IMR-90 (cell line): Measurements from ENCODE around the gene TRIM24. TPM values are rescaled to one million over a fixed set of nuclear protein-coding genes. Genes with fewer than 3 reads are reported as not detected.

Experiments used
- ATAC-seq: fragments of 200-7000 bp; cut with Tn5 transposase; 2 replicates; pipeline ENCODE4 v1.9.1; 2020; ENCODE audit warnings: low read depth, mild to moderate bottlenecking, moderate library complexity
- BruUV-seq: library from RNA; stranded (reverse); fragments of 400-500 nt; replicated peaks from 2 replicates; lab custom pipeline; 2021; lab: Mats Ljungman, UMichigan
- CTCF ChIA-PET: fragments of 300-600 bp; formaldehyde crosslinking; extraction: SDS; loops from one replicate; lab custom pipeline; 2021; ENCODE audit warnings: antibody characterized with exemption; lab: Yijun Ruan, JAX
- POLR2A ChIA-PET: fragments of 300-600 bp; sonication (Branson Sonifier 250); formaldehyde crosslinking; loops from one replicate; lab custom pipeline; 2022; ENCODE audit warnings: antibody characterized with exemption; ENCODE audit not compliant: unreplicated experiment; lab: Charles Lee
- DNase-seq: peaks from one replicate; pipeline ENCODE4 v3.0.0; 2013
- H2AFZ ChIP-seq: replicated peaks from 2 replicates; pipeline ENCODE3; 2013; ENCODE audit warnings: low read length, mild to moderate bottlenecking; ENCODE audit not compliant: poor library complexity
- H2AK5ac ChIP-seq: 2 replicates; pipeline ENCODE4 v1.6.1; 2013; ENCODE audit warnings: low read depth, low read length, inconsistent platforms
- H2AK9ac ChIP-seq: replicated peaks from 2 replicates; pipeline ENCODE3; 2013; ENCODE audit warnings: mild to moderate bottlenecking, low read depth, low read length, moderate library complexity; ENCODE audit not compliant: poor library complexity
- H2BK120ac ChIP-seq: 2 replicates; pipeline ENCODE4 v1.6.1; 2013; ENCODE audit warnings: low read depth, low read length, inconsistent platforms
- H2BK15ac ChIP-seq: 3 replicates; pipeline ENCODE4 v1.6.1; 2013; ENCODE audit warnings: low read depth, low read length, inconsistent platforms
- H2BK20ac ChIP-seq: 2 replicates; pipeline ENCODE4 v1.6.1; 2013; ENCODE audit warnings: low read depth, mild to moderate bottlenecking, inconsistent platforms, low read length, moderate library complexity
- H2BK5ac ChIP-seq: 2 replicates; pipeline ENCODE4 v1.6.1; 2013; ENCODE audit warnings: mild to moderate bottlenecking, low read depth, low read length, inconsistent platforms; ENCODE audit not compliant: poor library complexity, severe bottlenecking
- H3K14ac ChIP-seq: replicated peaks from 2 replicates; pipeline ENCODE4 v1.6.1; 2013; ENCODE audit warnings: low read depth, low read length, inconsistent platforms
- H3K18ac ChIP-seq: 2 replicates; pipeline ENCODE4 v1.6.1; 2013; ENCODE audit warnings: low read depth, low read length, control low read depth
- H3K23ac ChIP-seq: 2 replicates; pipeline ENCODE4 v1.6.1; 2013; ENCODE audit warnings: low read depth, low read length, inconsistent platforms
- H3K27ac ChIP-seq: 2 replicates; pipeline ENCODE4 v1.5.1; 2013; ENCODE audit warnings: mild to moderate bottlenecking, control low read depth, low read length; ENCODE audit not compliant: insufficient read depth
- H3K27me3 ChIP-seq: 2 replicates; pipeline ENCODE4 v1.6.1; 2013; ENCODE audit warnings: low read length; ENCODE audit not compliant: control insufficient read depth, insufficient read depth
- H3K36me3 ChIP-seq: 2 replicates; pipeline ENCODE4 v1.6.1; 2013; ENCODE audit warnings: low read length, mixed read lengths; ENCODE audit not compliant: control insufficient read depth, insufficient read depth
- H3K4ac ChIP-seq: 2 replicates; pipeline ENCODE4 v1.6.1; 2013; ENCODE audit warnings: low read depth, low read length, inconsistent platforms
- H3K4me1 ChIP-seq: 2 replicates; pipeline ENCODE4 v1.6.1; 2013; ENCODE audit warnings: low read length, mixed read lengths; ENCODE audit not compliant: control insufficient read depth, insufficient read depth
- H3K4me2 ChIP-seq: 2 replicates; pipeline ENCODE4 v1.6.1; 2013; ENCODE audit warnings: low read depth, mild to moderate bottlenecking, control low read depth, low read length, moderate library complexity
- H3K4me3 ChIP-seq: 2 replicates; pipeline ENCODE4 v1.5.1; 2013; ENCODE audit warnings: low read depth, mild to moderate bottlenecking, control low read depth, low read length, moderate library complexity; ENCODE audit not compliant: insufficient read depth
- H3K56ac ChIP-seq: 2 replicates; pipeline ENCODE4 v1.6.1; 2013; ENCODE audit warnings: low read length, inconsistent platforms; ENCODE audit not compliant: insufficient read depth; ENCODE audit errors: extremely low read depth
- H3K79me1 ChIP-seq, 2 experiments: 2 replicates each; pipeline ENCODE4 v1.6.1; 2013; ENCODE audit warnings: low read length in 2 of 2, inconsistent platforms in 1 of 2, low read depth in 1 of 2
- H3K9ac ChIP-seq: 2 replicates; pipeline ENCODE4 v1.6.1; 2013; ENCODE audit warnings: low read depth, low read length, control low read depth
- H3K9me1 ChIP-seq: 2 replicates; pipeline ENCODE4 v1.6.1; 2013; ENCODE audit warnings: low read length, inconsistent platforms; ENCODE audit not compliant: insufficient read depth
- H3K9me3 ChIP-seq: 2 replicates; pipeline ENCODE4 v1.6.1; 2013; ENCODE audit warnings: low read length; ENCODE audit not compliant: control insufficient read depth, insufficient read depth
- H4K20me1 ChIP-seq: 2 replicates; pipeline ENCODE4 v1.6.1; 2013; ENCODE audit warnings: low read length, inconsistent platforms; ENCODE audit not compliant: insufficient read depth
- H4K5ac ChIP-seq: 2 replicates; pipeline ENCODE4 v1.6.1; 2013; ENCODE audit warnings: mild to moderate bottlenecking, low read depth, low read length, control low read depth
- H4K8ac ChIP-seq, 2 experiments: 2 replicates each; pipeline ENCODE4 v1.6.1; 2013; ENCODE audit warnings: low read depth in 2 of 2, low read length in 2 of 2, control low read depth in 1 of 2, inconsistent platforms in 1 of 2
- H4K91ac ChIP-seq: 2 replicates; pipeline ENCODE4 v1.6.1; 2013; ENCODE audit warnings: low read depth, low read length, inconsistent platforms; ENCODE audit not compliant: insufficient read depth
- CEBPB ChIP-seq: IDR thresholded peaks from 2 replicates; pipeline ENCODE4 v1.6.1; 2012; ENCODE audit warnings: low read depth, low read length, improper control_type of control experiment
- CHD1 ChIP-seq: IDR thresholded peaks from 2 replicates; pipeline ENCODE4 v1.6.1; 2012; ENCODE audit warnings: low read depth, low read length, improper control_type of control experiment
- ELK1 ChIP-seq: fragments of 150-350 bp; IDR thresholded peaks from 2 replicates; pipeline ENCODE4 v1.6.1; 2016; ENCODE audit warnings: low read depth, mild to moderate bottlenecking, low read length, moderate library complexity, borderline replicate concordance
- MAFK ChIP-seq: IDR thresholded peaks from 2 replicates; pipeline ENCODE4 v1.6.1; 2012; ENCODE audit warnings: low read depth, low read length, improper control_type of control experiment
- POLR2A ChIP-seq: IDR thresholded peaks from 2 replicates; pipeline ENCODE4 v1.6.1; 2012; ENCODE audit warnings: mild to moderate bottlenecking, low read depth, low read length
- RAD21 ChIP-seq: IDR thresholded peaks from 2 replicates; pipeline ENCODE4 v1.6.1; 2012; ENCODE audit warnings: low read length, improper control_type of control experiment
- RFX5 ChIP-seq: IDR thresholded peaks from 2 replicates; pipeline ENCODE4 v1.8.0; 2012; ENCODE audit warnings: low read depth, mild to moderate bottlenecking, low read length, moderate library complexity
- SMC3 ChIP-seq: fragments of 150-350 bp; IDR thresholded peaks from 2 replicates; pipeline ENCODE4 v1.6.1; 2016; ENCODE audit warnings: low read depth, mild to moderate bottlenecking, antibody characterized with exemption, low read length, moderate library complexity
- WGBS, 2 experiments: methylation state at CpG; one replicate each; pipeline versions ENCODE4 v1.1.5 to v1.1.7; 2013; ENCODE audit warnings: missing lambda C conversion rate in 2 of 2; ENCODE audit not compliant: insufficient read length in 1 of 2; ENCODE audit errors: extremely low coverage in 2 of 2; 5-methylcytosine and 5-hydroxymethylcytosine counted together
- dilution Hi-C: fragments of 300-500 bp; cut with HindIII; formaldehyde crosslinking; loops from one replicate; pipeline ENCODE4 v1.14.3; 2018; ENCODE audit warnings: low sequenced_read_pairs; ENCODE audit not compliant: unreplicated experiment
- in situ Hi-C: fragments of 300-500 bp; cut with MboI; formaldehyde crosslinking; loops from 3 replicates; pipeline ENCODE4 v1.14.3; 2019; ENCODE audit warnings: low sequenced_read_pairs, inconsistent platforms, mixed read lengths
- intact Hi-C: fragments of 100-400 bp; cut with micrococcal nuclease; formaldehyde crosslinking; loops from 2 replicates; pipeline ENCODE4 v1.10.0; 2022
- polyA plus RNA-seq, 3 experiments: library from polyadenylated mRNA; depleted of rRNA; stranded (reverse); fragments of >200 nt; gene quantifications; 2 replicates each; pipeline ENCODE4 v1.2.3, GENCODE V29; 2012; ENCODE audit warnings: low replicate concordance in 1 of 3
- total RNA-seq: library from RNA; depleted of rRNA; stranded (reverse); fragments of >200 nt; gene quantifications from 2 replicates; pipeline ENCODE4 v1.2.3, GENCODE V29; 2012
- TF ChIP-seq, protein P1 (sequence below): conservative IDR thresholded peaks from 2 replicates; pipeline ENCODE4 v1.5.1; 2012; ENCODE audit warnings: mild to moderate bottlenecking, low read depth, low read length, improper control_type of control experiment

TRIM24 gene
- total and polyA plus RNA-seq, 2 of the 4 experiments (the other 2 are of a cell fraction) = 4.1 to 5.7 TPM

DNA sequence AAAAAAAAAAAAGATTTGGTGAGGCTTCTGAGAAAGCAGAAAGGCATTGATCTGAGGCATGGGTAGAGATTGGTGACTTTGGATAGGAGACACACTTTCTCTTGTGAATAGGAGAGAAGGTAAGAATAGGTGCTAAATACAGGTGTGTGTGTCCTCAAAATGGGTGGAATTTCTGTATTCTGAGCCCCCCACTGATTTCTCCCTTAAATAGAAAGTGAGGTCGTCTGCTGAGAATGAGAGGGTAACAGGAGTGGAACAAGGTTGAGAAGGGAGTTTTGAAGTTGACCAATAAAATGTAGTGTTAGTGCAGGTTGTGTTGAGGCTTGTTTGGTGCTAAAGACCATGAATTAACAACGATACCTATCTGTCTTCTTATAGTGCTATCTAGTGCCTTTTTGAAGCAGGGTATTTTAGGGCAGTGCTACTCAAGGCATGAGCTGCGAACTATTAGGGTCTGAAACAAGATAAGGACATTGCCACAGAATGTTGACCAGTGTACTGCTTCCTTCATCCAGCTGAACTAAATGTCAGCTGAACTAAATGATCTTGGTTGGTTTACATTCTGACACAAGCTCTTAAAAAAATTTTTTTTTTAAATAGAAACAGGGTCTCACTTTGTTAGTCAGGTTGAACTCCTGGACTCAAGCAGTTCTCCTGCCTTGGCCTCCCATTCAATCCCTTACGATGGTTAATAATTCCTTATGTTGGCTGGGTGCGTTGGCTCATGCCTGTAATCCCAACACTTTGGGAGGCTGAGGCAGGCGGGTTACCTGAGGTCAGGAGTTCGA lies 12.4 kb downstream of the TRIM24 start (continued):
- TF ChIP-seq, protein P1, sequence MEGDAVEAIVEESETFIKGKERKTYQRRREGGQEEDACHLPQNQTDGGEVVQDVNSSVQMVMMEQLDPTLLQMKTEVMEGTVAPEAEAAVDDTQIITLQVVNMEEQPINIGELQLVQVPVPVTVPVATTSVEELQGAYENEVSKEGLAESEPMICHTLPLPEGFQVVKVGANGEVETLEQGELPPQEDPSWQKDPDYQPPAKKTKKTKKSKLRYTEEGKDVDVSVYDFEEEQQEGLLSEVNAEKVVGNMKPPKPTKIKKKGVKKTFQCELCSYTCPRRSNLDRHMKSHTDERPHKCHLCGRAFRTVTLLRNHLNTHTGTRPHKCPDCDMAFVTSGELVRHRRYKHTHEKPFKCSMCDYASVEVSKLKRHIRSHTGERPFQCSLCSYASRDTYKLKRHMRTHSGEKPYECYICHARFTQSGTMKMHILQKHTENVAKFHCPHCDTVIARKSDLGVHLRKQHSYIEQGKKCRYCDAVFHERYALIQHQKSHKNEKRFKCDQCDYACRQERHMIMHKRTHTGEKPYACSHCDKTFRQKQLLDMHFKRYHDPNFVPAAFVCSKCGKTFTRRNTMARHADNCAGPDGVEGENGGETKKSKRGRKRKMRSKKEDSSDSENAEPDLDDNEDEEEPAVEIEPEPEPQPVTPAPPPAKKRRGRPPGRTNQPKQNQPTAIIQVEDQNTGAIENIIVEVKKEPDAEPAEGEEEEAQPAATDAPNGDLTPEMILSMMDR = no peak

GRCh38 chr7:138475377-138475776 lies 15.3 kb downstream of the TRIM24 start:
- Histone ChIP-seq H3K27me3 (no peaks in the 10 kb centered on the region), H3K4me1 (no peaks in the 10 kb centered on the region), H4K20me1 (0 out of 2 replicates have a peak, but pooled peaks cover 4% of the 10 kb centered on the region), H4K8ac (no peak overlapping the region), H2BK120ac (no peak overlapping the region), H3K4me3 (no peak overlapping the region), H3K14ac (no peak overlapping the region), H3K23ac (no peak overlapping the region), H3K4me2 (no peak overlapping the region), H3K9ac (no peak overlapping the region), H3K27ac (no peak overlapping the region), H2BK15ac (no peak overlapping the region), H2BK20ac (no peak overlapping the region), H3K36me3 (no peaks in the 10 kb centered on the region), H2AK9ac (no peak overlapping the region), H2AFZ (no peak overlapping the region), H3K4ac (no peak overlapping the region), H4K91ac (no peak overlapping the region), H4K5ac (no peak overlapping the region), H3K79me1 (peaks cover 20 to 36% of the 10 kb centered on the region in 2 experiments; a peak in 3 of 4 replicates), H2AK5ac (no peak overlapping the region), H3K9me1 (no peaks in the 10 kb centered on the region; the same call in 1 of the 2 replicates), H3K18ac (no peak overlapping the region), H2BK5ac (no peak overlapping the region), H3K56ac (no peak overlapping the region), H3K9me3 (no peaks in the 10 kb centered on the region)
- no peak for TF ChIP-seq ELK1
- TF ChIP-seq CEBPB = no peak
- no peak for TF ChIP-seq CHD1
- no peak for TF ChIP-seq RAD21
- TF ChIP-seq MAFK = no peak
- no peak for TF ChIP-seq SMC3
- TF ChIP-seq POLR2A = no peak
- no peak for TF ChIP-seq RFX5
- intact Hi-C loops (no loop called here), in situ Hi-C loops (no loop called here), dilution Hi-C loops (no loop called here)
- DNase-seq (no peak), ATAC-seq (no peak)
- no CpG with 5 or more reads among the region's 5 CpGs for WGBS, 2 experiments
- ChIA-PET CTCF (interaction anchor here (1.0 kb wide), 1 partner anchor 10 kb away, joined by 3 read pairs; no protein-coding TSS in a partner anchor), POLR2A (no interaction called here)
- BruUV-seq = no TSS peak
